ENCODE measurements around the gene LRRC27.

DNA sequence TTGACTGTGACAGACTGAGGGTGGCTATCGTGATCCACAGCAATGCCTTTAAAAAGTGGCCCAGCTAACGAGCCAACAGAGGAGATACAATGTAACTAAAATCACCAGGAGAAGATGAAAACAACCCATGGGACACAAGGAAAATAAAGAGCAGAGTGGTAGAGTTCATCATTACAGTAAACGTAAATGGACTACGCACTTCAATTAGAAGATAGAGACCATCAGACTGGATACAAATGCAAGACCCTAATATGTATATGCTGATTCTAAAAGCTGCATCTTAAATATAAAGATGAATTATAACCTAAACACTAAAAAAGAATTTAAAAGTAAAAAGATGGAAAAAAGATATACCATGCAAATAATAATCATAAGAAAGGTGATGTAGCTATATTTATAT lies 17.7 kb upstream of the LRRC27 start:
- TF ChIP-seq, protein P1, sequence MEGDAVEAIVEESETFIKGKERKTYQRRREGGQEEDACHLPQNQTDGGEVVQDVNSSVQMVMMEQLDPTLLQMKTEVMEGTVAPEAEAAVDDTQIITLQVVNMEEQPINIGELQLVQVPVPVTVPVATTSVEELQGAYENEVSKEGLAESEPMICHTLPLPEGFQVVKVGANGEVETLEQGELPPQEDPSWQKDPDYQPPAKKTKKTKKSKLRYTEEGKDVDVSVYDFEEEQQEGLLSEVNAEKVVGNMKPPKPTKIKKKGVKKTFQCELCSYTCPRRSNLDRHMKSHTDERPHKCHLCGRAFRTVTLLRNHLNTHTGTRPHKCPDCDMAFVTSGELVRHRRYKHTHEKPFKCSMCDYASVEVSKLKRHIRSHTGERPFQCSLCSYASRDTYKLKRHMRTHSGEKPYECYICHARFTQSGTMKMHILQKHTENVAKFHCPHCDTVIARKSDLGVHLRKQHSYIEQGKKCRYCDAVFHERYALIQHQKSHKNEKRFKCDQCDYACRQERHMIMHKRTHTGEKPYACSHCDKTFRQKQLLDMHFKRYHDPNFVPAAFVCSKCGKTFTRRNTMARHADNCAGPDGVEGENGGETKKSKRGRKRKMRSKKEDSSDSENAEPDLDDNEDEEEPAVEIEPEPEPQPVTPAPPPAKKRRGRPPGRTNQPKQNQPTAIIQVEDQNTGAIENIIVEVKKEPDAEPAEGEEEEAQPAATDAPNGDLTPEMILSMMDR (IDR thresholded peaks at IDR 0.05) = no peak
- no peak for TF ChIP-seq POLR2A (IDR thresholded peaks at IDR 0.05)
- no peak for TF ChIP-seq POLR2AphosphoS5 (IDR thresholded peaks at IDR 0.05)
- no peak for TF ChIP-seq EP300 (IDR thresholded peaks at IDR 0.05; ENCODE audit: low read depth)

Measured in transverse colon (tissue), 4 donors.